HG03439 (cell line): ENCODE measurements around the gene TLDC2.
"Not testable (repeated sequence)": the region's sequence is repeated elsewhere in the genome, so short reads cannot be mapped to it uniquely, and the experiment has no call there.

ENCODE experiments used
- ATAC-seq: cut with Tn5 transposase; IDR thresholded peaks from one replicate; pipeline ENCODE4 v1.9.1; 2021; ENCODE audit warnings: mild to moderate bottlenecking, moderate library complexity; ENCODE audit not compliant: unreplicated experiment

The TLDC2 gene

GRCh38 chr20:36905566-36905965, 29.6 kb downstream of the TLDC2 start:
- ATAC-seq = not testable (repeated sequence)

GRCh38 chr20:36906086-36906485, 30.1 kb downstream of the TLDC2 start:
- not testable (repeated sequence) for ATAC-seq

GRCh38 chr20:36908603-36909002, 32.7 kb downstream of the TLDC2 start:
- ATAC-seq = no peak

GRCh38 chr20:36916199-36916598, 40.3 kb downstream of the TLDC2 start:
- no peak for ATAC-seq

GRCh38 chr20:36917240-36917639, 41.3 kb downstream of the TLDC2 start:
- ATAC-seq = no peak

GRCh38 chr20:36917943-36918342, 42.0 kb downstream of the TLDC2 start:
- no peak for ATAC-seq

GRCh38 chr20:36919715-36920333, 43.9 kb downstream of the TLDC2 start:
- ATAC-seq = no peak

- no peak for ATAC-seq
Observed at GRCh38 chr20:36920334-36920730, 44.4 kb downstream of the TLDC2 start.

GRCh38 chr20:36924167-36925045, 48.5 kb downstream of the TLDC2 start:
- no peak for ATAC-seq

GRCh38 chr20:36925234-36925633, 49.3 kb downstream of the TLDC2 start:
- ATAC-seq = no peak

GRCh38 chr20:36926653-36927200, 50.8 kb downstream of the TLDC2 start:
- ATAC-seq = no peak

- no peak for ATAC-seq
Observed at GRCh38 chr20:36927704-36928103, 51.8 kb downstream of the TLDC2 start.

- no peak for ATAC-seq
Observed at GRCh38 chr20:36929290-36929689, 53.4 kb downstream of the TLDC2 start.

- ATAC-seq = no peak
Observed at GRCh38 chr20:36929691-36930090, 53.8 kb downstream of the TLDC2 start.

GRCh38 chr20:36932067-36932466, 56.1 kb downstream of the TLDC2 start:
- not testable (repeated sequence) for ATAC-seq

- ATAC-seq = no peak
Observed at GRCh38 chr20:36932476-36933426, 56.8 kb downstream of the TLDC2 start.

GRCh38 chr20:36933571-36933970, 57.6 kb downstream of the TLDC2 start:
- ATAC-seq = not testable (repeated sequence)

GRCh38 chr20:36936341-36936740, 60.4 kb downstream of the TLDC2 start:
- no peak for ATAC-seq

GRCh38 chr20:36936761-36937401, 60.9 kb downstream of the TLDC2 start:
- ATAC-seq = not testable (repeated sequence)

GRCh38 chr20:36937402-36937770, 61.4 kb downstream of the TLDC2 start:
- ATAC-seq = no peak
